ENCODE measurements around the gene ITPK1. TPM values are rescaled to one million over a fixed set of nuclear protein-coding genes. Genes with fewer than 3 reads are reported as not detected.

The ITPK1 gene
- total RNA-seq, 1 experiment from 2014 or later, result 38.5 TPM

DNA sequence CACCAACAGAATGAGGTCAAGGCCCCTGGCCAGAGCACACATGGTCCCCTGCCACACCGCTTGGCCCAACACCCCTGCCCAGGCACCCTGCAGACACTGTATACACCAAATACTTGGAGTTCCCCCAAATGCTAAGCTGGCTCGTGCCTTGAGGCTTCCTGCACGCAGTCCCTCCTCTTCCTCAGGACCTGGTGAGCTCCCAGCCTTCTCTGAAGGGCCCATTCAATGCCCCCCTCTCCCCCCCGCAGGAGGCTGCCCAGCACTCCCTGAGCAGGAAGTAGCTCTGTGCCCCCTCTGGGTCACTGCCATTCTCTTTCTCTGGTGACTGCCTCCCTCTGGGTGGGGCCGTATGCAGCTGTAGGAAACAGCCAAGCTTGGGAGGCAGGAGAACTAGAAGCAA lies 75.3 kb downstream of the ITPK1 start:
- ChIA-PET POLR2A (ENCODE audit: low non-redundant PET) (no interaction called here), CTCF (no interaction called here)
- H3K27me3 ChIP-seq (replicated peaks; ENCODE audit: insufficient read depth, low read depth, low read length, poor library complexity), result no peaks in the 10 kb centered on the region
- H3K4me3 ChIP-seq (ENCODE audit: low read depth, low read length, poor library complexity, severe bottlenecking), result no peak overlapping the region
- no peaks in the 10 kb centered on the region for H3K36me3 ChIP-seq (ENCODE audit: insufficient read depth, low read length, poor library complexity, severe bottlenecking)
- peak; percentile 27 for DNase-seq (ENCODE audit: low spot score)
- no TSS peak for BruUV-seq (replicated peaks)
- intact Hi-C loops (cut with micrococcal nuclease; ENCODE audit: unreplicated experiment), result no loop called here
- H3K9me3 ChIP-seq (ENCODE audit: low read depth, low read length, poor library complexity, severe bottlenecking), result no peaks in the 10 kb centered on the region
- H3K27ac ChIP-seq (ENCODE audit: low read depth, low read length, poor library complexity, severe bottlenecking), result peak overlapping the region; percentile 34
- H3K4me1 ChIP-seq (ENCODE audit: insufficient read depth, low read length, poor library complexity, severe bottlenecking), result peaks cover 20% of the 10 kb centered on the region
- no peak for TF ChIP-seq EZH2 (IDR thresholded peaks at IDR 0.05; ENCODE audit: borderline replicate concordance, low read depth, low read length, poor library complexity, severe bottlenecking)
- TF ChIP-seq, protein P1, sequence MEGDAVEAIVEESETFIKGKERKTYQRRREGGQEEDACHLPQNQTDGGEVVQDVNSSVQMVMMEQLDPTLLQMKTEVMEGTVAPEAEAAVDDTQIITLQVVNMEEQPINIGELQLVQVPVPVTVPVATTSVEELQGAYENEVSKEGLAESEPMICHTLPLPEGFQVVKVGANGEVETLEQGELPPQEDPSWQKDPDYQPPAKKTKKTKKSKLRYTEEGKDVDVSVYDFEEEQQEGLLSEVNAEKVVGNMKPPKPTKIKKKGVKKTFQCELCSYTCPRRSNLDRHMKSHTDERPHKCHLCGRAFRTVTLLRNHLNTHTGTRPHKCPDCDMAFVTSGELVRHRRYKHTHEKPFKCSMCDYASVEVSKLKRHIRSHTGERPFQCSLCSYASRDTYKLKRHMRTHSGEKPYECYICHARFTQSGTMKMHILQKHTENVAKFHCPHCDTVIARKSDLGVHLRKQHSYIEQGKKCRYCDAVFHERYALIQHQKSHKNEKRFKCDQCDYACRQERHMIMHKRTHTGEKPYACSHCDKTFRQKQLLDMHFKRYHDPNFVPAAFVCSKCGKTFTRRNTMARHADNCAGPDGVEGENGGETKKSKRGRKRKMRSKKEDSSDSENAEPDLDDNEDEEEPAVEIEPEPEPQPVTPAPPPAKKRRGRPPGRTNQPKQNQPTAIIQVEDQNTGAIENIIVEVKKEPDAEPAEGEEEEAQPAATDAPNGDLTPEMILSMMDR (conservative IDR thresholded peaks at IDR 0.05; ENCODE audit: low read depth, low read length), result no peak

GRCh38 chr14:93039649-93040315 lies 75.9 kb downstream of the ITPK1 start:
- BruUV-seq (replicated peaks), result no TSS peak
- H3K4me1 ChIP-seq (ENCODE audit: insufficient read depth, low read length, poor library complexity, severe bottlenecking), result peaks cover 20% of the 10 kb centered on the region

GRCh38 chr14:93037351-93037750 lies 78.4 kb downstream of the ITPK1 start:
- no peak overlapping the region for H3K4me3 ChIP-seq (ENCODE audit: low read depth, low read length, poor library complexity, severe bottlenecking)
- DNase-seq (ENCODE audit: low spot score), result no peak
- H3K27ac ChIP-seq (ENCODE audit: low read depth, low read length, poor library complexity, severe bottlenecking), result no peak overlapping the region
- CTCF ChIA-PET, result no interaction called here
- H3K27me3 ChIP-seq (replicated peaks; ENCODE audit: insufficient read depth, low read depth, low read length, poor library complexity), result no peaks in the 10 kb centered on the region
- no TSS peak for BruUV-seq (replicated peaks)
- peaks cover 20% of the 10 kb centered on the region for H3K4me1 ChIP-seq (ENCODE audit: insufficient read depth, low read length, poor library complexity, severe bottlenecking)
- POLR2A ChIA-PET (ENCODE audit: low non-redundant PET), result no interaction called here
- intact Hi-C loops (cut with micrococcal nuclease; ENCODE audit: unreplicated experiment), result no loop called here
- TF ChIP-seq, protein P1 (conservative IDR thresholded peaks at IDR 0.05; ENCODE audit: low read depth, low read length), result no peak
- no peak for TF ChIP-seq EZH2 (IDR thresholded peaks at IDR 0.05; ENCODE audit: borderline replicate concordance, low read depth, low read length, poor library complexity, severe bottlenecking)
- H3K36me3 ChIP-seq (ENCODE audit: insufficient read depth, low read length, poor library complexity, severe bottlenecking), result no peaks in the 10 kb centered on the region
- H3K9me3 ChIP-seq (ENCODE audit: low read depth, low read length, poor library complexity, severe bottlenecking), result no peaks in the 10 kb centered on the region

More at GRCh38 chr14:93039649-93040315, 75.9 kb downstream of the ITPK1 start:
- no peaks in the 10 kb centered on the region for H3K27me3 ChIP-seq (replicated peaks; ENCODE audit: insufficient read depth, low read depth, low read length, poor library complexity)
- no peaks in the 10 kb centered on the region for H3K36me3 ChIP-seq (ENCODE audit: insufficient read depth, low read length, poor library complexity, severe bottlenecking)
- TF ChIP-seq EZH2 (IDR thresholded peaks at IDR 0.05; ENCODE audit: borderline replicate concordance, low read depth, low read length, poor library complexity, severe bottlenecking), result no peak
- TF ChIP-seq, protein P1 (conservative IDR thresholded peaks at IDR 0.05; ENCODE audit: low read depth, low read length), result no peak
- POLR2A ChIA-PET (ENCODE audit: low non-redundant PET), result no interaction called here
- no peak for DNase-seq (ENCODE audit: low spot score)
- intact Hi-C loops (cut with micrococcal nuclease; ENCODE audit: unreplicated experiment), result no loop called here
- H3K27ac ChIP-seq (ENCODE audit: low read depth, low read length, poor library complexity, severe bottlenecking), result peak overlapping the region; percentile 34
- CTCF ChIA-PET, result no interaction called here
- no peaks in the 10 kb centered on the region for H3K9me3 ChIP-seq (ENCODE audit: low read depth, low read length, poor library complexity, severe bottlenecking)
- no peak overlapping the region for H3K4me3 ChIP-seq (ENCODE audit: low read depth, low read length, poor library complexity, severe bottlenecking)

All from A673 (cell line).